H1 (cell line): ENCODE measurements around the gene SEMA6A. TPM values are rescaled to one million over a fixed set of nuclear protein-coding genes. Genes with fewer than 3 reads are reported as not detected.

ENCODE experiments used
- ASH2L ChIP-seq: fragments of 200-600, 300-600 bp; sonication (generic); IDR thresholded peaks from one replicate; pipeline ENCODE4 v1.7.1; 2017; ENCODE audit warnings: low read length
- CHD1 ChIP-seq: IDR thresholded peaks from 2 replicates; pipeline ENCODE4 v1.6.1; 2012; ENCODE audit warnings: low read depth, low read length, improper control_type of control experiment
- RAD21 ChIP-seq, 2 experiments: IDR thresholded peaks in 1 of 2; conservative IDR thresholded peaks in 1 of 2; 2 replicates each; pipeline ENCODE4 v1.6.1; 2011; ENCODE audit warnings: low read depth in 2 of 2, low read length in 2 of 2, improper control_type of control experiment in 1 of 2, inconsistent platforms in 1 of 2, mild to moderate bottlenecking in 1 of 2, moderate library complexity in 1 of 2
- polyA plus RNA-seq, 7 experiments: library from polyadenylated mRNA; depleted of rRNA in 3 of 7; stranded (reverse) in 5 of 7; unstranded in 2 of 7; fragments of >200 nt in 5 of 7; fragments of 200-250 nt in 2 of 7; gene quantifications; 1 replicate in 5 of 7; 2 replicates in 1 of 7; 4 replicates in 1 of 7; pipeline versions ENCODE4 v1.2.1 to v1.2.3, GENCODE V29; 2011 to 2013; ENCODE audit warnings: missing spikeins in 2 of 7, mixed read lengths in 2 of 7
- total RNA-seq: library from RNA; stranded (reverse); fragmentation: NEBNext Ultra II Directional; extraction: Animal tissue kit (Norgen Biotek cat#: 25700); gene quantifications from 2 replicates; pipeline ENCODE4 v1.2.1, GENCODE V29; 2021

SEMA6A gene
- total and polyA plus RNA-seq, 2 of the 8 experiments (the other 6 are each of a cell fraction or from before 2014, with no cell fraction given) = 78.3 to 277 TPM

DNA sequence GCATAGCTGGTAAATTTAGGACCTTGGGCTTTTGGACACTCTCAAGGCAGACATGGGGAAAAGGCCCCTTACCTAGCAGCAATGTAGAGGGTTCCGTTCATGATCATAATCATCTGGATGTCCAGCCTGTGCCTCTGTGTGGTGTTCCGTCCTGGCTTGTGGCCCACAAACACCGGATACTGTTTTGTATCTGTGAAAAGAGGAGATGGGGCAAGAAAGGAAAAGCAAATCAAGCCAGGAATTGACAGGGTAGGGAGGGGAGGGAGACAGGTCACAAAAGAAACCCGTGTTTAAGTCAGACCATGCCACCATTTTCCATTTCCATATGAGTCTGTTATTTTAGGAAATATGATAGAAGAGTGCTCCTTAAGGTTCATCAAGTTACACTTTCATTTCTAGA lies 72.5 kb downstream of the SEMA6A start (continued):
- TF ChIP-seq RAD21 (IDR thresholded peaks at IDR 0.05 in 1 of 2, conservative IDR thresholded peaks at IDR 0.05 in 1 of 2; ENCODE audit: low read depth in 2 of 2, low read length in 2 of 2) (no peak), ASH2L (no peak), CHD1 (no peak)
